ENCODE results near the gene PTP4A2.

GRCh38 chr1:31901838-31902509 is 36.2 kb downstream of the PTP4A2 start:
- TF ChIP-seq CTCF (IDR thresholded peaks at IDR 0.05; ENCODE audit: extremely low read depth in 1 of 2, insufficient read depth in 1 of 2, low read depth in 1 of 2, low read length in 2 of 2) (no peak), POLR2A (IDR thresholded peaks at IDR 0.05; ENCODE audit: low read depth, low read length) (no peak)
